Trophoblast cell (in vitro differentiated cells and primary cell): Measurements from ENCODE around the gene SRCAP.

Experiments
- DNase-seq, 2 donors: peaks; one replicate each; pipeline ENCODE4 v3.0.0-alpha.2; 2016
- H2AFZ ChIP-seq: 2 replicates; pipeline ENCODE4 v1.6.1; 2013; ENCODE audit warnings: low read length, moderate library complexity, mild to moderate bottlenecking; ENCODE audit not compliant: insufficient read depth, poor library complexity
- H2AK5ac ChIP-seq: 2 replicates; pipeline ENCODE4 v1.6.1; 2013; ENCODE audit warnings: mild to moderate bottlenecking, low read length
- H2BK120ac ChIP-seq: 2 replicates; pipeline ENCODE4 v1.6.1; 2013; ENCODE audit warnings: low read length, mild to moderate bottlenecking, moderate library complexity; ENCODE audit not compliant: insufficient read depth, poor library complexity
- H2BK12ac ChIP-seq: 2 replicates; pipeline ENCODE4 v1.6.1; 2013; ENCODE audit warnings: mild to moderate bottlenecking, low read length, moderate library complexity
- H2BK5ac ChIP-seq: 2 replicates; pipeline ENCODE4 v1.6.1; 2013; ENCODE audit warnings: low read length, low read depth, moderate library complexity, mild to moderate bottlenecking; ENCODE audit not compliant: poor library complexity
- H3K14ac ChIP-seq: 2 replicates; pipeline ENCODE4 v1.6.1; 2013; ENCODE audit warnings: mild to moderate bottlenecking, low read length
- H3K18ac ChIP-seq: 2 replicates; pipeline ENCODE4 v1.6.1; 2013; ENCODE audit warnings: mild to moderate bottlenecking, low read length
- H3K23ac ChIP-seq: 2 replicates; pipeline ENCODE4 v1.6.1; 2013; ENCODE audit warnings: low read length
- H3K27ac ChIP-seq: 2 replicates; pipeline ENCODE4 v1.5.1; 2013; ENCODE audit warnings: low read depth, mild to moderate bottlenecking, inconsistent platforms, low read length, moderate library complexity
- H3K27me3 ChIP-seq: 2 replicates; pipeline ENCODE4 v1.6.1; 2013; ENCODE audit warnings: inconsistent platforms, mild to moderate bottlenecking, low read length, moderate library complexity; ENCODE audit not compliant: insufficient read depth
- H3K36me3 ChIP-seq, 2 experiments: 1 replicate in 1 of 2; 2 replicates in 1 of 2; pipeline ENCODE4 v1.6.1; 2013; ENCODE audit warnings: low read length in 2 of 2, mild to moderate bottlenecking in 2 of 2, moderate library complexity in 1 of 2; ENCODE audit not compliant: insufficient read depth in 2 of 2, control insufficient read depth in 1 of 2
- H3K4ac ChIP-seq: 2 replicates; pipeline ENCODE4 v1.6.1; 2013; ENCODE audit warnings: low read depth, mild to moderate bottlenecking, low read length, moderate library complexity
- H3K4me1 ChIP-seq, 2 experiments: 1 replicate in 1 of 2; 2 replicates in 1 of 2; pipeline ENCODE4 v1.6.1; 2013; ENCODE audit warnings: low read length in 2 of 2, mild to moderate bottlenecking in 2 of 2, moderate library complexity in 1 of 2; ENCODE audit not compliant: insufficient read depth in 2 of 2, control insufficient read depth in 1 of 2
- H3K4me2 ChIP-seq: 2 replicates; pipeline ENCODE4 v1.6.1; 2013; ENCODE audit warnings: inconsistent platforms, mild to moderate bottlenecking, low read length, moderate library complexity
- H3K4me3 ChIP-seq: 2 replicates; pipeline ENCODE4 v1.5.1; 2013; ENCODE audit warnings: mild to moderate bottlenecking, low read depth, low read length, inconsistent platforms
- H3K79me1 ChIP-seq: one replicate; pipeline ENCODE4 v1.6.1; 2013; ENCODE audit warnings: low read length
- H3K79me2 ChIP-seq: 2 replicates; pipeline ENCODE4 v1.6.1; 2013; ENCODE audit warnings: low read length, mild to moderate bottlenecking; ENCODE audit not compliant: control insufficient read depth, insufficient read depth, poor library complexity
- H3K9ac ChIP-seq: 2 replicates; pipeline ENCODE4 v1.6.1; 2013; ENCODE audit warnings: mild to moderate bottlenecking, low read length
- H3K9me3 ChIP-seq: 2 replicates; pipeline ENCODE4 v1.6.1; 2013; ENCODE audit warnings: low read depth, mild to moderate bottlenecking, control low read depth, inconsistent platforms, low read length; ENCODE audit not compliant: insufficient read depth
- H4K12ac ChIP-seq: 2 replicates; pipeline ENCODE4 v1.6.1; 2013; ENCODE audit warnings: low read depth, mild to moderate bottlenecking, low read length, moderate library complexity
- H4K8ac ChIP-seq: 2 replicates; pipeline ENCODE4 v1.6.1; 2013; ENCODE audit warnings: low read depth, mild to moderate bottlenecking, low read length, moderate library complexity
- H4K91ac ChIP-seq: one replicate; pipeline ENCODE4 v1.6.1; 2013; ENCODE audit warnings: low read depth, mild to moderate bottlenecking, low read length, moderate library complexity
- WGBS: extraction: QIAGEN DNeasy Blood & Tissue Kit; methylation state at CpG from one replicate; pipeline ENCODE4 v1.1.7; 2013; ENCODE audit warnings: missing lambda C conversion rate; ENCODE audit not compliant: insufficient read length, insufficient coverage; ENCODE audit errors: extremely low coverage; 5-methylcytosine and 5-hydroxymethylcytosine counted together

SRCAP gene

DNA sequence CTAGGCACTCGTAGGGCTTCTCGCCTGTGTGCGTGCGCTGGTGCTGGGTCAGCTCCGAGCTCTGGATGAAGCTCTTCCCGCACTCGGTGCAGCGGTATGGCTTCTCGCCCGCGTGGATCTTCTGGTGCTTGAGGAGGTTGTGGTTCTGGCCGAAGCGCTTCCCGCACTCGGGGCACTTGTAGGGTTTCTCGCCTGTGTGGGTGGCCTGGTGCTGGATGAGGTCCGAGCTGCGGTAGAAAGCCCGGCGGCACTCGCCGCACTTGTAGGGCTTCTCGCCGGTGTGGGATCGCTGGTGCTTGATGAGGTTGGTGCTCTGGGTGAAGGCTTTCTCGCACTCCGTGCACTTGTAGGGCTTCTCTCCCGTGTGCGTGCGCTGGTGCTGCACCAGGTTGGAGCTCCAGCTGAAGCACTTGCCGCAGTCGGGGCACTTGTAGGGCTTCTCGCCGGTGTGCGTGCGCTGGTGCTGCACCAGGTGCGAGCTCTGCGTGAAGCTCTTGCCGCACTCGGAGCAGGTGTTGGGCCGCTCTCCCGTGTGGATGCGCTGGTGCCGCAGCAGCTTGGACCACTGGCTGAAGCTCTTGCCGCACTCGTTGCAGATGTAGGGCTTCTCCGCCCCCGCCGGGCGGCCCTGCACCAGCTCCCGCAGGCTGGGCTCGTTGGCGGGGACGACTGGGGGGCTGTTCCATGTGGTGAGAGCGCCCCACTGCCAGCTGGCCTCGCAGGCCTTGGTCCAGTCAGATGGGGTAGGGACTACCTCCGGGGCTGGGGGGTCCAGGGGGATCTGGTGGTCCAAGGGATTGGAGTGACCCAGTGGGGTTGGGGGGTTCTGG is 84.5 kb downstream of the SRCAP start:
- Histone ChIP-seq H3K4me3 (no peak overlapping the region), H3K4me2 (no peak overlapping the region), H4K8ac (no peak overlapping the region), H2BK5ac (no peak overlapping the region), H3K9ac (no peak overlapping the region), H3K14ac (no peak overlapping the region), H3K79me1 (peaks cover 12% of the 10 kb centered on the region), H3K27me3 (no peaks in the 10 kb centered on the region), H3K18ac (no peak overlapping the region), H2AFZ (no peak overlapping the region), H3K9me3 (no peaks in the 10 kb centered on the region), H4K12ac (no peak overlapping the region), H4K91ac (no peak overlapping the region), H3K4ac (no peak overlapping the region), H2BK120ac (no peak overlapping the region), H2BK12ac (no peak overlapping the region), H3K27ac (no peak overlapping the region), H3K79me2 (peaks cover 5% of the 10 kb centered on the region), H3K36me3 (peaks cover 42% of the 10 kb centered on the region in 2 experiments), H3K23ac (no peak overlapping the region), H2AK5ac (no peak overlapping the region), H3K4me1 (peaks cover 4 to 7% of the 10 kb centered on the region in 2 experiments)
- DNase-seq: no peak
- no CpG with 5 or more reads among the region's 57 CpGs for WGBS

GRCh38 chr16:30784215-30784614 is 85.2 kb downstream of the SRCAP start:
- no peak overlapping the region for H4K12ac ChIP-seq
- no peak overlapping the region for H2AK5ac ChIP-seq
- H3K14ac ChIP-seq: no peak overlapping the region

DNA sequence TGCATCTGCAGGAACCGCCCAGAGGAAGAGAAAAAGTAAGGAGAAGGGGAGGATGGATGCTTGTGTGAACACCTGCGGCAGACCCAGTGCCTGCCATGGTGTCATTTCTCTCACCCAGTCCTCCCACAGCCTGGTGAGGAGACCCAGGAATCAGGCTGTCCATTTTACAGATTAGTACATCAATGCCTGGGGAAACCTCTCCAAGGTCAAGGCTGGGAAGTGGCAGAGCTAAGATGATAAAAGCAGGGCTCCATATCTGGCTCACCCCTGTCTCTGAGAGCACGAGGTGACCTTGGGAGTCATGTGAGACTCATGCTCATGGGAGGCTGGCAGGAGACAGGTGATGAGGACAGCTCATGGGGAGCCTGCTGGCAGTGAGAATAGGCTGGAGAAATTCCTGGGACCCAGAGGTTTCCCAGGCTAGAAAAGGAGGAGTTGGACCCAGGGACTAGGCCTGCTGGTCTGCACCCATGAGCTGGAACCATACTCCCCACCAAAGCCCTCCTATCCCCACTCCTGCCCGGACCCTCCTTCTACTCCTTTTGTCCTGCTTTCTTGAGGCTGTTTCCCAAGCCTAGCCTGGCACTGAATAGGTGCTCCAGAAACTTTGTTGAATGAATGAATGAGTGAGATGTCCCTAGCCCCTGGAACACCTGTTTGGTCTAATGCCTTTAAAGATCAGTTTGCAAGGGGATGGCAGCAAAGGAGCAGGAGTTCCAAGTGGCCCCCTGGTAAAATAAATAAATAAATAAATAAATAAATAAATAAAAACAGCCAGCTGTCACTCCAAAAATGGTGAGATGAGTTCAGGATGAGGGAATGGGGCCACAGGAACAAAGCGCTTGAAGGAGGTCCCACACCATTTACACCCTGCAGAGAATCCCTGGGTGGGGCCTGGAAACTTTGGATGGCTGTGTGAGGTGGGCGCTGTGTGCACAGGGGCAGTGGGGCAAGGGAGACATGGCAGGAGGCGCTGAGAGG is 86.4 kb downstream of the SRCAP start:
- Histone ChIP-seq H3K27me3 (no peaks in the 10 kb centered on the region), H3K27ac (no peak overlapping the region), H2BK12ac (no peak overlapping the region), H3K4me2 (peak overlapping the region; percentile 88), H3K9me3 (no peaks in the 10 kb centered on the region), H3K4me1 (peaks cover 4 to 7% of the 10 kb centered on the region in 2 experiments), H2AK5ac (no peak overlapping the region), H3K4me3 (no peak overlapping the region), H3K79me2 (peaks cover 5% of the 10 kb centered on the region), H2BK5ac (no peak overlapping the region), H3K9ac (peak overlapping the region; percentile 86), H3K79me1 (peaks cover 12% of the 10 kb centered on the region), H4K91ac (no peak overlapping the region), H3K36me3 (peaks cover 36 to 37% of the 10 kb centered on the region in 2 experiments), H3K23ac (no peak overlapping the region), H4K8ac (no peak overlapping the region), H2BK120ac (no peak overlapping the region), H4K12ac (no peak overlapping the region), H3K14ac (no peak overlapping the region), H3K18ac (no peak overlapping the region), H3K4ac (peak overlapping the region; percentile 29), H2AFZ (no peak overlapping the region)
- no CpG with 5 or more reads among the region's 7 CpGs for WGBS
- DNase-seq: no peak

More at GRCh38 chr16:30784215-30784614, 85.2 kb downstream of the SRCAP start:
- H2BK12ac ChIP-seq: no peak overlapping the region
- H3K4ac ChIP-seq: no peak overlapping the region
- H2BK120ac ChIP-seq: no peak overlapping the region
- no peak overlapping the region for H3K4me3 ChIP-seq
- no peaks in the 10 kb centered on the region for H3K9me3 ChIP-seq
- no peak overlapping the region for H3K4me2 ChIP-seq
- no peak overlapping the region for H2AFZ ChIP-seq
- no peaks in the 10 kb centered on the region for H3K27me3 ChIP-seq
- WGBS: no CpG with 5 or more reads among the region's 18 CpGs
- H3K4me1 ChIP-seq: peaks cover 4 to 7% of the 10 kb centered on the region in 2 experiments
- no peak for DNase-seq
- H3K79me1 ChIP-seq: peaks cover 12% of the 10 kb centered on the region
- no peak overlapping the region for H3K23ac ChIP-seq
- no peak overlapping the region for H2BK5ac ChIP-seq
- no peak overlapping the region for H3K27ac ChIP-seq
- no peak overlapping the region for H4K8ac ChIP-seq
- no peak overlapping the region for H3K18ac ChIP-seq
- peaks cover 5% of the 10 kb centered on the region for H3K79me2 ChIP-seq
- H4K91ac ChIP-seq: no peak overlapping the region
- peaks cover 42% of the 10 kb centered on the region in 2 experiments for H3K36me3 ChIP-seq
- no peak overlapping the region for H3K9ac ChIP-seq

- peak overlapping the region; percentile 99 for H4K12ac ChIP-seq
- H4K8ac ChIP-seq: peak overlapping the region; percentile 95
- no peak overlapping the region for H2BK5ac ChIP-seq
- H3K9ac ChIP-seq: peak overlapping the region; percentile 86
- peak overlapping the region; percentile 27 for H2BK120ac ChIP-seq
- H2AFZ ChIP-seq: no peak overlapping the region
- H3K27ac ChIP-seq: peak overlapping the region; percentile 23
- H3K27me3 ChIP-seq: no peaks in the 10 kb centered on the region
- peak overlapping the region; percentile 96 for H3K4me3 ChIP-seq
- no peak overlapping the region for H2BK12ac ChIP-seq
- H3K9me3 ChIP-seq: no peaks in the 10 kb centered on the region
- peaks cover 12% of the 10 kb centered on the region for H3K79me1 ChIP-seq
- H3K4ac ChIP-seq: peak overlapping the region; percentile 21
- peaks cover 4 to 7% of the 10 kb centered on the region in 2 experiments for H3K4me1 ChIP-seq
- peaks cover 5% of the 10 kb centered on the region for H3K79me2 ChIP-seq
- DNase-seq: peak in 1 of 2 donors; percentile 45
- H3K4me2 ChIP-seq: peak overlapping the region; percentile 88
- H3K14ac ChIP-seq: peak overlapping the region; percentile 88
- H3K23ac ChIP-seq: no peak overlapping the region
- H3K18ac ChIP-seq: peak overlapping the region; percentile 4
- peak overlapping the region; percentile 93 for H4K91ac ChIP-seq
- peak overlapping the region; percentile 57 for H2AK5ac ChIP-seq
- peaks cover 32 to 35% of the 10 kb centered on the region in 2 experiments for H3K36me3 ChIP-seq
- no CpG with 5 or more reads among the region's 57 CpGs for WGBS
Observed at GRCh38 chr16:30786115-30786935, 87.4 kb downstream of the SRCAP start.
